HEK293 (cell line): Measurements from ENCODE around the gene MYRIP.

Experiments
- CTCF ChIA-PET: fragments of 350-600 bp; formaldehyde crosslinking; extraction: SDS; loops from one replicate; lab custom pipeline; 2021; ENCODE audit warnings: antibody characterized with exemption; lab: Yijun Ruan, JAX
- POLR2A ChIA-PET: fragments of 300-600 bp; formaldehyde crosslinking; extraction: SDS; loops from one replicate; lab custom pipeline; 2020; ENCODE audit warnings: antibody characterized with exemption, inconsistent platforms; lab: Yijun Ruan, JAX
- H3K27ac ChIP-seq: fragments of 200-500 bp; sonication (Bioruptor generic); 2 replicates; pipeline ENCODE4 v1.5.1; 2014; ENCODE audit warnings: low read depth, low read length, control low read depth, inconsistent platforms; ENCODE audit errors: extremely low read depth
- H3K36me3 ChIP-seq, 2 experiments: fragments of 200-500 bp in 1 of 2; sonication (Bioruptor generic) in 1 of 2; 1 replicate in 1 of 2; 2 replicates in 1 of 2; pipeline ENCODE4 v1.5.1; 2014 to 2017; ENCODE audit warnings: inconsistent platforms in 2 of 2, low read length in 2 of 2; ENCODE audit not compliant: control insufficient read depth in 2 of 2, insufficient read depth in 1 of 2
- H3K4me1 ChIP-seq: fragments of 200-500 bp; sonication (Bioruptor generic); 2 replicates; pipeline ENCODE4 v1.5.1; 2014; ENCODE audit warnings: mild to moderate bottlenecking, low read length, inconsistent platforms; ENCODE audit not compliant: control insufficient read depth, insufficient read depth
- H3K4me3 ChIP-seq: 2 replicates; pipeline ENCODE4 v1.5.1; 2011; ENCODE audit warnings: low read depth, mild to moderate bottlenecking, control low read depth, low read length, moderate library complexity
- H3K9me3 ChIP-seq: fragments of 200-500 bp; sonication (Bioruptor generic); 2 replicates; pipeline ENCODE4 v1.5.1; 2014; ENCODE audit warnings: low read depth, low read length, inconsistent platforms; ENCODE audit not compliant: control insufficient read depth, insufficient read depth
- HIC1 ChIP-seq: fragments of 450-650 bp; formaldehyde crosslinking; IDR thresholded peaks from 2 replicates; pipeline ENCODE4 v1.5.1; 2016; ENCODE audit warnings: missing biosample characterization, missing genetic modification characterization
- MYNN ChIP-seq: fragments of 450-650 bp; formaldehyde crosslinking; IDR thresholded peaks from 2 replicates; pipeline ENCODE4 v1.5.1; 2016; ENCODE audit warnings: missing biosample characterization, missing genetic modification characterization, borderline replicate concordance
- RBAK ChIP-seq: fragments of 450-650 bp; formaldehyde crosslinking; IDR thresholded peaks from 2 replicates; pipeline ENCODE4 v1.5.1; 2016; ENCODE audit warnings: missing biosample characterization, missing genetic modification characterization
- SP2 ChIP-seq: fragments of 450-650 bp; formaldehyde crosslinking; IDR thresholded peaks from 2 replicates; pipeline ENCODE4 v1.5.1; 2016; ENCODE audit warnings: missing biosample characterization, missing genetic modification characterization
- ZBTB1 ChIP-seq: fragments of 450-650 bp; formaldehyde crosslinking; IDR thresholded peaks from 2 replicates; pipeline ENCODE4 v1.5.1; 2016; ENCODE audit warnings: missing biosample characterization, missing genetic modification characterization
- ZNF157 ChIP-seq: fragments of 450-650 bp; formaldehyde crosslinking; IDR thresholded peaks from 2 replicates; pipeline ENCODE4 v1.5.1; 2016; ENCODE audit warnings: missing biosample characterization, missing genetic modification characterization
- ZNF174 ChIP-seq: fragments of 450-650 bp; formaldehyde crosslinking; IDR thresholded peaks from 2 replicates; pipeline ENCODE4 v1.5.0; 2017; ENCODE audit warnings: missing biosample characterization, mild to moderate bottlenecking, missing genetic modification characterization
- ZNF23 ChIP-seq: fragments of 450-650 bp; formaldehyde crosslinking; IDR thresholded peaks from 2 replicates; pipeline ENCODE4 v1.5.1; 2016; ENCODE audit warnings: missing biosample characterization, missing genetic modification characterization, borderline replicate concordance
- ZNF394 ChIP-seq: fragments of 450-650 bp; formaldehyde crosslinking; IDR thresholded peaks from 2 replicates; pipeline ENCODE4 v1.5.1; 2016; ENCODE audit warnings: missing biosample characterization, missing genetic modification characterization, mild to moderate bottlenecking, moderate library complexity, borderline replicate concordance
- ZNF654 ChIP-seq: fragments of 450-650 bp; formaldehyde crosslinking; IDR thresholded peaks from 2 replicates; pipeline ENCODE4 v1.5.1; 2016; ENCODE audit warnings: low read depth, missing biosample characterization, missing genetic modification characterization
- ZNF670 ChIP-seq: fragments of 450-650 bp; formaldehyde crosslinking; IDR thresholded peaks from 2 replicates; pipeline ENCODE4 v1.5.1; 2016; ENCODE audit warnings: missing biosample characterization, missing genetic modification characterization, low read depth
- ZNF747 ChIP-seq: fragments of 450-650 bp; formaldehyde crosslinking; IDR thresholded peaks from 2 replicates; pipeline ENCODE4 v1.5.1; 2016; ENCODE audit warnings: missing biosample characterization, missing genetic modification characterization
- ZNF843 ChIP-seq: fragments of 450-650 bp; formaldehyde crosslinking; IDR thresholded peaks from 2 replicates; pipeline ENCODE4 v1.5.1; 2016; ENCODE audit warnings: missing biosample characterization, missing genetic modification characterization
- TF ChIP-seq, protein P1 (sequence below): fragments of 450-650 bp; formaldehyde crosslinking; IDR thresholded peaks from 2 replicates; pipeline ENCODE4 v1.5.1; 2016; ENCODE audit warnings: missing biosample characterization, missing genetic modification characterization, low read depth
- TF ChIP-seq, protein P2 (sequence below): fragments of 450-650 bp; formaldehyde crosslinking; IDR thresholded peaks from 2 replicates; pipeline ENCODE4 v1.5.1; 2016; ENCODE audit warnings: missing biosample characterization, missing genetic modification characterization
- TF ChIP-seq, protein P3 (sequence below): fragments of 450-650 bp; formaldehyde crosslinking; conservative IDR thresholded peaks from 2 replicates; pipeline ENCODE4 v1.5.1; 2016; ENCODE audit warnings: low read depth, missing biosample characterization, missing genetic modification characterization
- TF ChIP-seq, protein P4 (sequence below): fragments of 450-650 bp; formaldehyde crosslinking; IDR thresholded peaks from 2 replicates; pipeline ENCODE4 v1.5.0; 2017; ENCODE audit warnings: missing biosample characterization, missing genetic modification characterization, borderline replicate concordance
- TF ChIP-seq, protein P5 (sequence below): fragments of 450-650 bp; formaldehyde crosslinking; IDR thresholded peaks from 2 replicates; pipeline ENCODE4 v1.5.1; 2017; ENCODE audit warnings: missing biosample characterization, missing genetic modification characterization

MYRIP gene

DNA sequence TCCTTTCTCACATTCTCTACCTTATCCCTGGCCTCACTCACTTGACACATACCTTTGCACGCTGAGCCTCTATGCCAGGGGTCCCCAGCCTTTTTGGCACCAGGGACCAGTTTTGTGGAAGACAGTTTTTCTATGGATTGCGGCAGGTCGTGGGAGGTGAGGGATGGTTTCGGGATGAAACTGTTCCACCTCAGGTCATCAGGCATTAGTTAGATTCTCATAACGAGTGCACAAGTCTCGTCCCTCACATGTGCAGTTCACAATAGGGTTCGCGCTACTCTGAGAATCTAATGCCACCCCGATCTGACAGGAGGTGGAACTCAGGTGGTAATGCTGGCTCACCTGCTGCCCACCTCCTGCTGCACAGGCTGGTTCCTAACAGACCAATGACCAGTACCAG lies 387.6 kb downstream of the MYRIP start (continued):
- TF ChIP-seq, protein P1, sequence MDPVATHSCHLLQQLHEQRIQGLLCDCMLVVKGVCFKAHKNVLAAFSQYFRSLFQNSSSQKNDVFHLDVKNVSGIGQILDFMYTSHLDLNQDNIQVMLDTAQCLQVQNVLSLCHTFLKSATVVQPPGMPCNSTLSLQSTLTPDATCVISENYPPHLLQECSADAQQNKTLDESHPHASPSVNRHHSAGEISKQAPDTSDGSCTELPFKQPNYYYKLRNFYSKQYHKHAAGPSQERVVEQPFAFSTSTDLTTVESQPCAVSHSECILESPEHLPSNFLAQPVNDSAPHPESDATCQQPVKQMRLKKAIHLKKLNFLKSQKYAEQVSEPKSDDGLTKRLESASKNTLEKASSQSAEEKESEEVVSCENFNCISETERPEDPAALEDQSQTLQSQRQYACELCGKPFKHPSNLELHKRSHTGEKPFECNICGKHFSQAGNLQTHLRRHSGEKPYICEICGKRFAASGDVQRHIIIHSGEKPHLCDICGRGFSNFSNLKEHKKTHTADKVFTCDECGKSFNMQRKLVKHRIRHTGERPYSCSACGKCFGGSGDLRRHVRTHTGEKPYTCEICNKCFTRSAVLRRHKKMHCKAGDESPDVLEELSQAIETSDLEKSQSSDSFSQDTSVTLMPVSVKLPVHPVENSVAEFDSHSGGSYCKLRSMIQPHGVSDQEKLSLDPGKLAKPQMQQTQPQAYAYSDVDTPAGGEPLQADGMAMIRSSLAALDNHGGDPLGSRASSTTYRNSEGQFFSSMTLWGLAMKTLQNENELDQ (tag by site-specific recombination), result no peak
- TF ChIP-seq, all 188 proteins: peak for 0

GRCh38 chr3:40200692-40201316 lies 391.4 kb downstream of the MYRIP start:
- CTCF ChIA-PET, result interaction anchor here (0.7 kb wide), 1 partner anchor 9 kb away, joined by 3 read pairs; no protein-coding TSS in a partner anchor
- Histone ChIP-seq H3K36me3 (no peaks in the 10 kb centered on the region), H3K4me3 (no peak overlapping the region), H3K4me1 (no peaks in the 10 kb centered on the region)
- POLR2A ChIA-PET, result no interaction called here
- TF ChIP-seq ZNF157 (tag by site-specific recombination) (no peak), ZNF670 (tag by site-specific recombination) (no peak), ZNF747 (tag by site-specific recombination) (no peak), ZNF23 (tag by site-specific recombination) (no peak), ZBTB1 (tag by site-specific recombination) (no peak), ZNF174 (no peak), ZNF394 (no peak), SP2 (tag by site-specific recombination) (no peak)
- TF ChIP-seq, protein P2, sequence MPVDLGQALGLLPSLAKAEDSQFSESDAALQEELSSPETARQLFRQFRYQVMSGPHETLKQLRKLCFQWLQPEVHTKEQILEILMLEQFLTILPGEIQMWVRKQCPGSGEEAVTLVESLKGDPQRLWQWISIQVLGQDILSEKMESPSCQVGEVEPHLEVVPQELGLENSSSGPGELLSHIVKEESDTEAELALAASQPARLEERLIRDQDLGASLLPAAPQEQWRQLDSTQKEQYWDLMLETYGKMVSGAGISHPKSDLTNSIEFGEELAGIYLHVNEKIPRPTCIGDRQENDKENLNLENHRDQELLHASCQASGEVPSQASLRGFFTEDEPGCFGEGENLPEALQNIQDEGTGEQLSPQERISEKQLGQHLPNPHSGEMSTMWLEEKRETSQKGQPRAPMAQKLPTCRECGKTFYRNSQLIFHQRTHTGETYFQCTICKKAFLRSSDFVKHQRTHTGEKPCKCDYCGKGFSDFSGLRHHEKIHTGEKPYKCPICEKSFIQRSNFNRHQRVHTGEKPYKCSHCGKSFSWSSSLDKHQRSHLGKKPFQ (tag by site-specific recombination), result no peak
- TF ChIP-seq, protein P3, sequence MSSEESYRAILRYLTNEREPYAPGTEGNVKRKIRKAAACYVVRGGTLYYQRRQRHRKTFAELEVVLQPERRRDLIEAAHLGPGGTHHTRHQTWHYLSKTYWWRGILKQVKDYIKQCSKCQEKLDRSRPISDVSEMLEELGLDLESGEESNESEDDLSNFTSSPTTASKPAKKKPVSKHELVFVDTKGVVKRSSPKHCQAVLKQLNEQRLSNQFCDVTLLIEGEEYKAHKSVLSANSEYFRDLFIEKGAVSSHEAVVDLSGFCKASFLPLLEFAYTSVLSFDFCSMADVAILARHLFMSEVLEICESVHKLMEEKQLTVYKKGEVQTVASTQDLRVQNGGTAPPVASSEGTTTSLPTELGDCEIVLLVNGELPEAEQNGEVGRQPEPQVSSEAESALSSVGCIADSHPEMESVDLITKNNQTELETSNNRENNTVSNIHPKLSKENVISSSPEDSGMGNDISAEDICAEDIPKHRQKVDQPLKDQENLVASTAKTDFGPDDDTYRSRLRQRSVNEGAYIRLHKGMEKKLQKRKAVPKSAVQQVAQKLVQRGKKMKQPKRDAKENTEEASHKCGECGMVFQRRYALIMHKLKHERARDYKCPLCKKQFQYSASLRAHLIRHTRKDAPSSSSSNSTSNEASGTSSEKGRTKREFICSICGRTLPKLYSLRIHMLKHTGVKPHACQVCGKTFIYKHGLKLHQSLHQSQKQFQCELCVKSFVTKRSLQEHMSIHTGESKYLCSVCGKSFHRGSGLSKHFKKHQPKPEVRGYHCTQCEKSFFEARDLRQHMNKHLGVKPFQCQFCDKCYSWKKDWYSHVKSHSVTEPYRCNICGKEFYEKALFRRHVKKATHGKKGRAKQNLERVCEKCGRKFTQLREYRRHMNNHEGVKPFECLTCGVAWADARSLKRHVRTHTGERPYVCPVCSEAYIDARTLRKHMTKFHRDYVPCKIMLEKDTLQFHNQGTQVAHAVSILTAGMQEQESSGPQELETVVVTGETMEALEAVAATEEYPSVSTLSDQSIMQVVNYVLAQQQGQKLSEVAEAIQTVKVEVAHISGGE (tag by site-specific recombination), result no peak
- TF ChIP-seq, all 188 proteins: peak for 0
- H3K9me3 ChIP-seq, result no peaks in the 10 kb centered on the region
- H3K27ac ChIP-seq, result no peak overlapping the region

DNA sequence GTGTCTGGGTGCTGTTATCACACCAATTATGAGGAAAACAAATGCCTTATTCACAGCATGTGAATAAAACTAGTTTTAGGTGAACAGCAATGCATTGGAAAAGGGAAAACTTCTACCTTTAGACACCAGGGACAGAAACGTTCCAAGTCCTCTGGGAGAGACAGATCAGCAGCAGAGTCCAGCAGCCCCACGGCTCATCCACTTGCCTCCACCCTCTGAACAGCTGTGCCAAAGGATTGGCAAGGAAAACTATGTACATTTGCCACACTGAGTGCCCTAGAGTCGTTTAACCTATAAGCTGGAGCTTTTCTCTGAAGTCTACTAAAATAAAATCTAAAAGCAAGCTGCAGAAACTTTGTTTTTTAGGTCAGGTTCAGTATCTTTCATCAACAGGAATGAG lies 392.4 kb downstream of the MYRIP start:
- no peak overlapping the region for H3K4me3 ChIP-seq
- no peaks in the 10 kb centered on the region for H3K4me1 ChIP-seq
- CTCF ChIA-PET, result no interaction called here
- POLR2A ChIA-PET, result interaction anchor here (0.6 kb wide), 1 partner anchor 15 kb away, joined by 3 read pairs; no protein-coding TSS in a partner anchor
- H3K27ac ChIP-seq, result no peak overlapping the region
- no peaks in the 10 kb centered on the region for H3K9me3 ChIP-seq
- no peaks in the 10 kb centered on the region for H3K36me3 ChIP-seq
- TF ChIP-seq, protein P4, sequence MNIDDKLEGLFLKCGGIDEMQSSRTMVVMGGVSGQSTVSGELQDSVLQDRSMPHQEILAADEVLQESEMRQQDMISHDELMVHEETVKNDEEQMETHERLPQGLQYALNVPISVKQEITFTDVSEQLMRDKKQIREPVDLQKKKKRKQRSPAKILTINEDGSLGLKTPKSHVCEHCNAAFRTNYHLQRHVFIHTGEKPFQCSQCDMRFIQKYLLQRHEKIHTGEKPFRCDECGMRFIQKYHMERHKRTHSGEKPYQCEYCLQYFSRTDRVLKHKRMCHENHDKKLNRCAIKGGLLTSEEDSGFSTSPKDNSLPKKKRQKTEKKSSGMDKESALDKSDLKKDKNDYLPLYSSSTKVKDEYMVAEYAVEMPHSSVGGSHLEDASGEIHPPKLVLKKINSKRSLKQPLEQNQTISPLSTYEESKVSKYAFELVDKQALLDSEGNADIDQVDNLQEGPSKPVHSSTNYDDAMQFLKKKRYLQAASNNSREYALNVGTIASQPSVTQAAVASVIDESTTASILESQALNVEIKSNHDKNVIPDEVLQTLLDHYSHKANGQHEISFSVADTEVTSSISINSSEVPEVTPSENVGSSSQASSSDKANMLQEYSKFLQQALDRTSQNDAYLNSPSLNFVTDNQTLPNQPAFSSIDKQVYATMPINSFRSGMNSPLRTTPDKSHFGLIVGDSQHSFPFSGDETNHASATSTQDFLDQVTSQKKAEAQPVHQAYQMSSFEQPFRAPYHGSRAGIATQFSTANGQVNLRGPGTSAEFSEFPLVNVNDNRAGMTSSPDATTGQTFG (tag by site-specific recombination), result no peak
- TF ChIP-seq ZNF654 (tag by site-specific recombination) (no peak), RBAK (tag by site-specific recombination) (no peak), ZNF157 (tag by site-specific recombination) (no peak), MYNN (no peak), ZNF670 (tag by site-specific recombination) (no peak), ZNF843 (tag by site-specific recombination) (no peak), HIC1 (tag by site-specific recombination) (no peak)
- TF ChIP-seq, protein P5, sequence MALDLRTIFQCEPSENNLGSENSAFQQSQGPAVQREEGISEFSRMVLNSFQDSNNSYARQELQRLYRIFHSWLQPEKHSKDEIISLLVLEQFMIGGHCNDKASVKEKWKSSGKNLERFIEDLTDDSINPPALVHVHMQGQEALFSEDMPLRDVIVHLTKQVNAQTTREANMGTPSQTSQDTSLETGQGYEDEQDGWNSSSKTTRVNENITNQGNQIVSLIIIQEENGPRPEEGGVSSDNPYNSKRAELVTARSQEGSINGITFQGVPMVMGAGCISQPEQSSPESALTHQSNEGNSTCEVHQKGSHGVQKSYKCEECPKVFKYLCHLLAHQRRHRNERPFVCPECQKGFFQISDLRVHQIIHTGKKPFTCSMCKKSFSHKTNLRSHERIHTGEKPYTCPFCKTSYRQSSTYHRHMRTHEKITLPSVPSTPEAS (tag by site-specific recombination), result no peak
